ENCODE data around the gene TBC1D3B.

GRCh38 chr17:36120221-36120620 is 56.2 kb downstream of the TBC1D3B start:
- TF ChIP-seq CTCF (IDR thresholded peaks at IDR 0.05) = no peak
- TF ChIP-seq POLR2A (IDR thresholded peaks at IDR 0.05) = no peak

Measured in body of pancreas (tissue), 4 donors.